ENCODE data around the gene DHDH.

DHDH gene

DNA sequence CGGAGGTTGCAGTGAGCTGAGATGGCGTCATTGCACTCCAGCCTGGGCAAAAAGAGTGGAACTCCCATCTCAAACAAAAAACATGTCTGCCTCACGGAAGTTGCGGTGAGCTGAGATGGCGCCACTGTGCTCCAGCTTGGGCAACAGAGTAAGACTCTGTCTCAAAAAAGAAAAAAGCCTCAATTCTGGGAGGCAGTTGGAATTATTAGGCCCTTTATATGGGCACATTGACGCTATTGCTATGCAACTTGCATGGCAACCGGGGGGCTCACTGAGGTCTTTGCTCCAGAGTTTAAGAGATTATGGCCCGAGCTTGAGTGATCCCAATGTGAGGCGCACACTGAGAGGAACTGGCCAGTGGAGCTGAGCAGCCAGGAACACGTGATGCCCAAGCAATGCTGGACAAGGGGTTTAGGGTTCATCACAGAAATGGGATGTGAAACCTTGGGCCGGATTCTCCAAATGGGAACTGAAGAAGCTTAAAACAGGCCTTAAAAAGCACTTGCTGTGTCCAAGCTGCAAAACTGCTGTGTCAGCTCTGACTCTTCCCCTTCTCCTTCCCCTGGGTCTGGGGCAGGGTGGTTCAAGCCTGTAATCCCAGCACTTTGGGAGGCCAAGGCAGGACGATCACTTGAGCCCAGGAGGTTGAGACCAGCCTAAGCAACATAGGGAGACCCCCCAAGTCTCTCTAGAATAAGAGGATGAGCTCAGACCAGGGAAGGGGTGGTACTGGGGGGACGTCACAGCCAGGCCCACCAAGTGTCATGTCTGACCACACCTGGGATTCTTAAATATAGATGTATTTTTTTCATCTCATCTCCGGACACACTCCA lies 34.1 kb downstream of the DHDH start:
- DNase-seq: no peak

DNA sequence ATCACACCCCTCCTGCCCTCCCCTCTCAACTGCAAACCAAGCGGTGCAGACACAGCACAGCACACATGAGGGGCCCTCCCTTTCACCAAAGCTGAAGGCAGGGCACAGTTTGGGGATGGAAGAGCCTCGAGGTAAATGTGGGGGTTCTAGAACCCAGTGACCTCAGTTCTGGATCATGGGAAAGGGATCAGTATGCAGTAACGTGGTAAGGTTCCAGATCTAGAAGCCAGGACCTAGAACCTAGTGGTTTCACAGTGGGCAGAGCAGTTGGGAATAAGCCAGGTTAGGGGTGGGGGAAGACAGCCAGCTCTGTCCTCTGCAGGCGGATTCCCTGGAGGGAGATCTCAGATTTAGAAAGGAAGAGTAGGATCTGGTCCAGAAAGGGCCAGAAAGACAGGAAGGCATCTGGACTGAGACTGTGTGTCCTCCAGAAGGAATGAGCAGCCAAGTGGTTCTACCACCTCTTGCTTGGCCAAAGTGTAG lies 34.7 kb downstream of the DHDH start:
- DNase-seq: no peak

DNA sequence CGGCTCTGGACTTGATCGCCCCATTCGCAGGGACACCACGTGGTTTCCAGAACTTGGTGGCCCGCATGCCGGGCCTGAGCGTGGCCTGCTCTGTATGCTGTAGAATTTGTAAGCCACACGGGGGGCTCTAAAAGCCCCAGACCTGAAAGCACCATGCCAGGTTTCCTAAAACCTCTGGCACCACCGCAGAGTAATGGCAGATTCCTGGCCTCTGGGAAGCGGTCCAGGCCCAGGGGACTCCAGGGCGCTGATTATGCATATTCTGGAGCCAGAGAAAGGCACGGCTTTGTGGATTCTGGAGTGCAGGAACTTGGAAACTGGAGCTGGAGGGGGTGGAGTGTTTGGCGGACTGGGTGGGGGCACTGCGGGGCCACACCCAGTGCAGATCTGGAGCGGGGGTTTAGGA lies 35.3 kb downstream of the DHDH start:
- DNase-seq: no peak

DNA sequence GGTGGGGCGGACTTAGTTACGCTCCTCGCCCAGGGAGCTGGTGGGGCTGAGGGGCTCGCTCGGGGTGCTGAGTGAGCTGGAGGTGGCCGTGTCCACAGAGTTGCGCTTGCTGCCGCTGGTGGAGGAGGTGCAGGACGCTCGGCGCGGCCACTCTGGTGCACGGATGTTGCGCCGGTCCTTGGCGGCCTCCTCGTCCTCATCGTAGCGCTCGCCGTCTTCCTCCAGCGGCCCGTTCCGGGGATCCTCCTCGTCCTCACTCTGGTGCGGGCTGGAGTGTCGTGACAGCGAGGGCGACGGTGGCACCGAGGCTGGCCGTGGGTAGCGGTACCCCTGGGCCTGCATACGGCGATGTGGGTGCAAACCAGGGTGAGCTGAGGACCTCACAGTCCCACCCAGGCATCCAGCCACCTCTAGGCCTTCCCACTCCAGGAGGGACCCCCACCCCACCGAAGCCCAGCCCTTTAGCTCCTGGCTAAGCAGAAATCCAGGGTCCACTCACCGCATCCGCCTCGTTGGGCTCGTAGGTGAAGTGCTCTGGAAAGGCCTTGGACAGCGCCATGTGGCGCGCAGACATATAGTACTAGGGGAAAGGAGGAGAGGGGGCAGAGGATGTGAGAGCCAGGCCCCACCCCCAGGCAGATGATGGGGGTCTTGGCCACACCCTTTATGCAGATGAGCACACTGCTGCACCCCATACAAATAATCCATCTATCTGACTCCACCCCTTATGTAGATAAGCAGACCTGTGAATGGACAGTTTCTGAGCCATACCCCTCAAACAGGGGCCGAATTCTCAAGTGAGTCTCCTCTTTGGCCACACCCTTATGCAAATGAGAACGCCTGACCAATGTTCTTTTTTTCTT lies 36.0 kb downstream of the DHDH start:
- no peak for DNase-seq

DNA sequence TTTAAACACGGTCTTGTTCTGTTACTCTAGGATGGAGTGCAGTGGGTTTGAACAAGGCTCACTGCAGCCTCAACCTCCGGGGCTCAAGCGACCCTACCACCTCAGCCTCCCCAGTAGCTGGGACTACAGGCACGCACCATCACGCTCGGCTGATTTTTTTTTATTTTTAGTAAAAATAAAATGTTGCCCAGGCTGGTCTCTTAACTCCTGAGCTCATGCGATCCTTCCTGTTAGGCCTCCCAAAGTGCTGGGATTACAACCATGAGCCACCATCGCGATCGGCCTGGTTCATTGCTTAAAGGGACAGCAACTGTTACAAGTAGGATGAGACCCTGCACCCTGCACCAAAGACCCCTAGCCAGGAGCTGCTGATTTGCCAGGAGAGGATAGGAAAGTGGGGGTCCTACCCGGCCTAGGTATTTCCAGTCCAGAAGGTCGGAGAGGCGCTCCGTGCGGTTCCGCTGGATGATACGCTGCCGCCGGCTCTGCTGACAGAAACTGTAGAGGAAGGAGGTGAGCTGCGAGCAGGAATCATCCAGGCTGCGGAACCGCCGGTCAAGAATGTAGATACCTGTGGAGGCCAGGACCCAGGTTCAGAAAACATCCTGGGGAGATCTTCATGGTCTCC lies 36.8 kb downstream of the DHDH start:
- no peak for DNase-seq

DNA sequence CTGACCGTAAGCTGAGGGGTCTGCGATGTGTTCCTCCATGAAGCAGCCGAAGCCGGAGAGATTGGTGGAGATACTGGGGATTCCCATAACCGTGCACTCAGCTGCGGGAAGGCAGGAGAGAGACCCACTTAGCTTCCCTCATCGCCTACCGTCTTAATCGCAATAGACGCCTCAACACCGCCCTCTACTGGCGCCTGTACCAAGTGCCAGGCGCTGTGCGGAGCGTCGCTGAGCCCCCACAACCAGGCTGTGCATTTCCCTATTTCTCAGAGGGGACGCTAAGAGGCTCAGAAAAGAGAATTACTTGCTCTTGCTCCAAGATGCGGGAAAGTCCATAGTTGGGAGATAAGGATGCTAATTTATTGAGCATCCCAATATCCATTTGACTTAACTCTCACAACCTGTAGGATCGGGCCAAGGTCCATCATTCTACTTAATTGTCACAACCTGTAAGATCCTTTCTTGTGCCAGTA lies 37.5 kb downstream of the DHDH start:
- peak; percentile 29 for DNase-seq

DNA sequence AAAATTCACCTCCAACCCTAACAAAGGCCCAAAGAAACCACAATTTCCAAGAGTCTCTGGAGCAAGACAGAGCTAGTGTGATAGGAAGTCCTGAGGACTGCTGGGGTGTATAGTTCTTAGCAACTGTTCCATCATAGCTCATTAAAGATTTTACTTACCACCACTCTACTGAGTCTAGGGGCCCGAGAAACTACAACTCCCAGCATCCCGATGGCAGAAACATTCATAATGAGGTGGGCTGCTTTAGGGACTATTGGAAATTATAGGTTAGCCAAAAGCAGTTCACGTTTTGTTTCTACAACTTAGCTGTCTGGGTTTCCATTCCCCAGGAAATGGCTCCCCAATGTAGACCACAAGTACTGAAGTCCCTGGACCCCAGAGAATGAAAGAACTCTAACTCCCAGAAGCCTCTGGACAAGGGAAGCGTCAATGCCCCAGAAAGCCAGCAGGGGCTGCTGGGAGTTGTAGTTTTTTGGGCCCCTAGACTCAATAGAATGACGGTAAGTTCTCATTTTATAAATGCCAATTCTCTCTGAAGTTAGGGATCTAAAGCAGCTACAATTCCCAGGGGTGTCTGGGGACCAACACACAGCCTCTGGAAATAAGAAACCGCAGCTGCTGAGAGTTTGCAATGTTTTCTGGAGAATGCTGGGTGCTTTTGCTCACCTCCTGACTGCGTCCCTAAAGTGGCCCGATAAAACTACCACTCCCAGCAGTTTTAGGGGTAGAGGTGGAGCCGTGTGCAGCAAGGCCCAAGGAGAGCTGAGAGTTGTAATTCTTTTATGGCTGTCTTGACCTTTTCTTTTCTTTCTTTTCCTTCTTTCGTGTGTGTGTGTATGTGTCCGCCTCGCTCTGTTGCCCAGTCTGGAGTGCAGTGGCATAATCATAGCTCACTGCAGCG lies 42.7 kb downstream of the DHDH start:
- DNase-seq: no peak

DNA sequence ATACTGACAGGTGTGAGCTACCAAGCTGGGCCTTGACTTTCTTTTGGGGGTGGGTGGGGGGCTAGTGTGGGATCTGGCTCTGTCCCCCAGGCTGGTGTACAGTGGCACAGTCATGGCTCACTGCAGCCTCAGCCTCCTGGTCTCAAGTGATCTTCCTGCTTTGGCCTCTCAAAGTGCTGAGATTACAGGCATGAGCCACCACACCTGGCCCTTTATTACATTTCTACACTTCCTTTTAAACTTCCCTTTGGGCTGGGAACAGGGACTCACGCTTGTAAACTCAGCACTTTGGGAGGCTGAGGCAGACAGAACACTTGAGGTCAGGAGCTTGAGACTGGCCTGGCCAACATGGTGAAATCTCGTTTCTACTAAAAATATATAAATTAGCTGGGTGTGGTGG lies 43.6 kb downstream of the DHDH start:
- DNase-seq: no peak

DNA sequence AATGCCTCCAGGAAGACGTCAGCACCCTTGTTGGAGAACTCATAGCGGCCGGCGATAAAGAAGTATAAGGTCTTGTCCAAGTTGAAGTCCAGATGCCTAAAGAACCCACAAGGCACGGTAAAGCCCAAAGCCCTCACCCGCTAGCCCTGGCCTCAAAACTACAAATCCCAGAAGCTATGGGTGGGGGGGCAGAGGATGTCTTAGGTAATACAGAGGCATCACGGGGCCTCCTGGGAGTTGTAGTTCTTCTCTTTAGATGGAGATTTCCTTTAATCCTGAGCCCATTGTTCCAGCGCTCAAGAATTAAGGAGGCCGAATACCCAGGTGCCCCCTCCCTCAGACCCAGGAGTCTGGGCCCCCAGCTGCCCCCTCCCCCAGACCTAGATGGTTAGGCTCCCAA lies 48.8 kb downstream of the DHDH start:
- no peak for DNase-seq

DNA sequence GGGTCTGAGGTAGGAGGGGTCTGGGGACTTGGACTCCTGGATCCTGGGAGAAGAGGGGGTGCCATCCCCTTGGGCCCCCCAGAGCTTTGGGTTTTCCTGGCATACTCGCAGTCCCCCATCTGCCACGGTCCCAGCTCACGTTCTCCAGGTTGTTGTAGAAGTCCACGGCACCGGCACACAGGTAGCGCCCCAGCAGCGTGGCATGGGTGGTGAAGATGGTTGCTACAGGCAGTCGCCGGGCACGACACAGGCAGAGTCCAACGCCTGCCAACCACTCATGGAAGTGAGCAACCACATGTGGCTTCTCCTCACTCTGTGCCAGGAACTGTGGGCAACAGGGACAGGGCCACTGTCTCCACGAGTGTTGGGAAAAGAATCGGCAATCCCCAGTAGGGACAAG lies 52.2 kb downstream of the DHDH start:
- DNase-seq: no peak

DNA sequence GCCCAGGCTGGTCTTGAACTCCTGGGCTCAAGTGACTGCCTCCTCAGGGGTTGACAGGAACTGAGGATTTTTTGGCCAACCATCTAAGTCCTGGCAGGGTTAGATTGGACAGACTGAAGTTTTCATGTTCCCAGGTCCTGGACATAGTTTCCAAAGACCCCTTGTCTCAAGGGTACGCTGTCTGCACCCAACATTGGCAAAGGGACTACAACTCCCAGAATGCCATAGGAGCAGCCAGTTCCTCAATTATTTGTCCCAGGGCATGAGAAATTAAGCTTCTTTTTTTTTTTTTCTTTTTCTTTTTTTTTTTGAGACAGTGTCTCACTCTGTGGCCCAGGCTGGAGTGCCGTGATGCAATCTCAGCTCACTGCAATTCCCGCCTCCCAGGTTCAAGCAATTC lies 52.7 kb downstream of the DHDH start:
- DNase-seq: no peak

DNA sequence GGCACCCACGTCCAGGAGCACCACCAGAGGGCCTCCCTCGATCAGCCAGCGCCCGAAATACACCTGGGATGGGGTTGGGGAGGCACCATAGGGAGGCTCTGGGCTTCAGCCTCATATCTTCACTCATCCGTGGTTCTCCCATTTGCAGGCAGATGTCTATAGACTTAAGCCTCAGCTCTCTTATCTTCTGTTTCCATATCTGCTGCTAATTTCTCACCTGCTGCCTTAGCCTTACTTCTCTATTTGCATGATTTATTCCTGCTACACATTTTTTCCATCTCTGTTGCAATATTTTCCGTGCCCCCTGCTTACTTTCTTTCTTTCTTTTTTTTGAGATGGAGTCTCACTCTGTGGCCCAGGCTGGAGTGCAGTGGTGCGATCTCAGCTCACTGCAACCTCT lies 53.8 kb downstream of the DHDH start:
- DNase-seq: no peak

DNA sequence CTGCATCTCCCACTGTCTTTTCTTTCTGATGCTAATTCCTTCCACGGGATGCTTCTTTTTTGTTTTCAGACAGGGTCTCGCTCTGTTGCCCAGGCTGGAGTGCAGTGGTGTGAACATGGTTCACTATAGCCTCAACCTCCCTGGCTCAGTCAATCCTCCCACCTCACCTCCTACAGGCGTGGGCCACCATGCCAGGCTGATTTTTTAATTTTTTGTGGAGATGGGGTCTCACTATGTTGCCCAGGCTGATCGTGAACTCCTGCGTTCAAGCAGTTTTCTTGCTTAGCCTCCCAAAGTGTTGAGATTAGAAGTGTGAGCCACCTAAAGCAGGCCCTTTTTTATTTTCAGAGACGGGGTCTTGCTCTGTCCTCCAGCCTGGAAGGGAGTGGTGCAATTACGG lies 54.8 kb downstream of the DHDH start:
- DNase-seq: no peak

DNA sequence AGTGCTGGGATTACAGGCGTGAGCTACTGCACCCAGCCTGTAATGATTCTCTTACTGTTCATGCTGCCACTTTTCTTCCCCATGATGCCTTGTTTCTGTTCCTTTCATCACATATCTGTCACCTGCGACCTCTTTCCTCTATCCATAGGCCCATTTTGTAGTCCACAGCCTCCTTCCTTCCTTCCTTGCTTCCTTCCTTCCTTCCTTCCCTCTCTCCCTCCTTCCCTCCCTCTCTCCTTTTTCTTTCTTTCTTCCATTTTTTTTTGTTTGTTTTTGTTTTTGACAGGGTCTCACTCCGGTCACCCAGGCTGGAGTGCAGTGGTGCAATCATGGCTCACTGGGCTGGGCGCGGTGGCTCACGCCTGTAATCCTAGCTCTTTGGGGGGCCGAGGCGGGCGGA lies 55.4 kb downstream of the DHDH start:
- no peak for DNase-seq

DNA sequence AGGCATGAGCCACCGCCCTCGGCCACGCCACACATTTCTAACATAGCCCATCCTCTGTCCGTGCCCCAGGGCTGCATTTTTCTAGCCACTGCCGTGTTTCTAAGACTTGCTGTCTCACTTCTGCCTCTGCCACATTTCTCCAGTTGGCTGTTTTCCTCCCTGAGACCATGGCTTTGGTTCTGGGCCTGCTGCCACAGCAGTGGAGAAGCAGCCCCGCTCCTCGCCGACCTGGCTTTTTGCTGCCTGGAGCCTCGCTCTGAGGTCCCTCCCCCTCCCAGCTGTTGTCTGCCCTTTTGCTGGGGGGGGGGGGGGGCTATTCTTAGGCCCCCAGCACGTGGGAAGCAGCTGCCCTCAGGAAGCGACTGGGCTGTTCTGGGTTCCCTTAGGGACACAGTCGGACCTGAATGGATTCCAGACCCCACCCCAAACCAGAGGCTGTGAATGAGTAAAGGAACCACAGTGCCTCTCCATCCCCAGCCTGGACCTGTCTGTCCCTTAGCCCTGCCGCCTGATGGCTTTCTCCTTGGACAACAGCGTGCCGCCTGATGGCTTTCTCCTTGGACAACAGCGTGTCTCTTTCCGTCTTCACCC lies 56.3 kb downstream of the DHDH start:
- no peak for DNase-seq

DNA sequence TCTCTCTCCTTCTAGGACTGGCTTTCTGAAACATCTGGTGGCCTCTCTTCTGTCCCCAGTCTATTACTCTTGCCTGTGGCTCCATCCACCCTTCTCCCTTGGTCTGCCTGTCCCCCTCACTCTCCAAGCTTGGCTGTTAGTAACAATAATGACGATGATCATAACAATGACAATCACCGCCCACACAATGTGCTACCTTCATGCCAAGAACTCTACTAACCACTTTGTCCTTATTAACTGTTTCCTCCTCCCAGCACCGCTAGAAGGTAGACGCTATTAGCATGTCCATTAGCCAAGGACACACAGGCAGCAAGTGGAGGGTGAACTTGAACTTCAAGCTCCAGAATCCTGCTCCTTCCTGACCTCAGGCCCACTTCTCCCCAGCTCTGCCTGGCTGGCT lies 56.9 kb downstream of the DHDH start:
- no peak for DNase-seq

DNA sequence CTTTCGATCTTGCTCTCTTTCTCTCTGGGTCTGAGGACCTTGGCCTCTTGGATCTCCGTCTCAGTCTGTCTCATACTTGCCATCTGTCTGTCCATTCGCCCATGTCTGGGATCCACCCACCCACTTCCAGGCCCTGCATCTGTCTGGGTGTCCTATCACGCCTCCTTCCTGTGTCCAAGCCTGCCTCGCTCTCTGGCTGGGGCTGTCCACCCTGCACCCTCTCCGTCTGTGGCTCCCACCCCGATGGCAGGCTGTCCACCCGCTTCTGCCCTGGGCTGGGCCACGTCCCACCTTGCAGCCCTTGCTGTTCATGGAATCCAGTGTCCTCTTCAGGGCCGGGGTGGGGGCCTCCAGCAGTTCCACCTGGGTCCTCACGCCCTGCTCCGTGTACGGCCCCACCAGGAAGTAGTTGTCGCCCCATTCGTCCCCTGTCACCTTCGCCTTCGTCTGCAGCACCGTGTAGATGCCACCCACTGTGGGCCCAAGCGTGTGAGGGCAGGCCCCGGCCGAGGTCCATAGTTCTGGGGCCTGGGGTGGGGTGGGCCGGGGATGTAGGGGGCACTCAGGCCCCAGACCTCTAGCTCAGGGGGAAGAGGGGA lies 57.6 kb downstream of the DHDH start:
- no peak for DNase-seq

DNA sequence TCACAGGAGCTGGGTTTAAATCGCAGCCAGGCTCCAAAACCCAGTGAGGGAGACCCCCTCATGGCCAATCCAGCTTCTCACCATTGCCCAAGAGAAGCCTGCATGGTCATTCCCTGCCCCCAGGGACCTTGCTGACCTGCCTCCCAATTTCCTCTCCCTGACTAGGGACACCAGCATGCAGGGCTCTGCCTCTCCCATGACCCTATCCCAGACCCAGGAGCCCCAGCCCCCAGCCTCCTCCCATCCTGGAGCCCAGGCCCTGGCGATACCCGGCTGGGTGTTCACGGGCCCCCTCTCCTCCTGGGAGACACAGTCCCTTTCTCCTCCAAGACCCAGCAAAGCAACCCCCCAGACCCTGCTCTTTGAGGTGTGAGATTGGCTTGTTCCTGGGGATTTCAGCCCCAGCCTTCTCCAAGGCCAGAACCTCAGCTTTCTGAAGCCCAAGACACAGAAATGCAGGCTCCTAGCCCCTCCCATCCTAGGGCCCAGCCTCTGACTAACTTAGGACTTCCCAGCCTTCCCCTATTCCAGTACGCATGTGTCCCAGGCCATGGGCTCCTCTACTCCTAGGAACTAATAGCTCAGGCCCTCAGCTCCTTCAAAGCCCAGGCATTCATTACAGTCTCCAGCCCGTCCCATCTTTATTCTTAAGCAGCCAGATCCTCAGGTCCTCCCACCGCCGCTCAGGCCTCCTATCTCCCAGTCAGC lies 58.5 kb downstream of the DHDH start:
- DNase-seq: no peak

DNA sequence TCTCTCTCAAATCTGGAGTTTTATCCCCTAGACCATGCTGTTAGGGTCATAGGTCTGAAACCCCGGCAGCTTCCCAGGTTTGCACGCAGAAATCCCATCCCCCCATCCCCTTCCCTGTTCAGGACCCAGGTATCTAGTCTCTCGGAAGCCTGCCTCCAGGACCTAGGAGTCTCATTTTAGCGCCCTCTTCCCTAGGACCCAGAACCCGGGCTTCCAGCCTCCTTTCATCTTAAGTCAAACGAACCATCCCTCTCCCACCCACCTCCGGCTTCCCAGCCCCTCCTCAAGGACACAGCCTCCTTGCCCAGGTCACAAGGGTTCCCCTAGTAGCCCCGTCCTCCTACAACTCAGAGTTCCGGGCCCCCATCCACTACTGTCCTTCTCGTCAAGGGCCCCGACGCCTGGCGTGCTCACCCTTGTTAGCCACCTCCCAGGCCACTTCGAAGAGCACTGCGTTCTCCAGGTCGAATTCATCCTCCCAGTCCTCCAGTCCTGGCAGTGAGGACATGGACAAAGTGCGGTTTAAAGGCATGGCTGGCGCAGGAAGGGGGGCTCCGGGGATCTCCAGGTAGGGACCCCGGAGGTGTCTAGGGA lies 59.2 kb downstream of the DHDH start:
- DNase-seq: no peak

Measured in NCI-H1092 (cell line).